ENCODE results near the gene HLA-DMB. TPM values are rescaled to one million over a fixed set of nuclear protein-coding genes. Genes with fewer than 3 reads are reported as not detected.
A peak's percentile ranks its signal among the peaks of the same experiment; 100 is the strongest.

HLA-DMB gene
- total and polyA plus RNA-seq, 3 experiments from 2014 or later: 4.3 to 25.6 (median 5.3) TPM

DNA sequence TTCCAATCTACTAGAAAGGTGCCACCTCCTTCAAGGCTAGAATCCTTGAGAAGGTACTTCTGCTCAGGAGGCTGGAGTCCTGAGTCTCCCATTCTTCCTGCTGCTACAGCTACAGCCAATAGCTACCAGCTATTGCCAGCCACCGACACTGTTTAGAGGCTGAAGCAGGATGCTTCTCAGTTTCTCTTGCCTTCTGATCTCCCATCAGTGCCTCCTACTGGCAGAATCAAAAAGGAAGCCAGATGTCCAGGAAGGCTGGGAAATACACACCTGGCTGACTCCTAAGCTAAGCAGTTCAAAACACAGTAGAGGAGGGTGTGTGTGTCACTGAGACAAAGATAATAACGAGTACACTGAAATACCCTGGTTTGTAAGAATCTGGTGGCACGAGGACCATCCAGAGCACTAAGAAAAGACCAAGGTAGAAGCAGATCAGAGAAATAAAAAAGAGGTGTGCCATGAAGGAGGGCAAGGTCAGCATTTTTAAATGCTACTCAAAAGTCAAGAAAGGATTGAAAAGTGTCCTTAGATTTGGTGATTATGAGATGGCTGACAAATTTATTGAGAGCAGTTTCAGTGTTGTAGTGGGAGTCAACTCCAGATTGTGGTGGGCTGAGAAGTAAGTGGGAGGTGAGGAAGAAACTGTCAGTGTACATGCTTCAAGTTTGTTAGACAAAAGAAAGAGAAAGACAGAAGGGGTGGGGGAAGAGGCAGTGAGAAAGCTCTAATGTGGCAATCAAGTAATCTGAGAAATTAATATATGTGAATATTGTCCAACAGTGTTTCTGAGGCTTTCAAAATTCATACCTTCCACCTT lies 14.4 kb upstream of the HLA-DMB start:
- no peaks in the 10 kb centered on the region for H3K27me3 ChIP-seq (ENCODE audit: insufficient read depth, low read length, poor library complexity, severe bottlenecking)
- peak in 2 of 5 donors; percentile 21 to 54 for DNase-seq

DNA sequence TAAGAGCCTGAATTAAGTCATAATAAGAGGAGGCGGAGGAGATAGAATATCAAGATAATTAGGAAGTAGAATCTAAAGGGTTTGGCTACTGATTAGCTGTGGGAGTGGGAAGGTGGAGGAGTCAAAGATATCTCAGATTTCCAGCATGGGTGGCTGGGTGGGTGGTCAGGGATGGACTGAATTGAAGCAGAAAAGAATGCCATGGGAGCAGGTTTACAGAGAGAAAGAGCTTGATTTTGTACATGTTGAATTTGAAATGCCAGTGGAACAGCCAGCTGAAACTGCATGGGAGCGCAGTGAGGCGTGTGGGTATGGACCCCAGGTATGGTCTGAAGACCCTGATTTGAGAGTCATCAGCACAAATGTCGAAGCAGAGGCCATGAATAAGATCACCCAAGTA lies 13.4 kb upstream of the HLA-DMB start:
- peaks cover 42 to 76% (median 49%) of the 10 kb centered on the region in 3 donors for H3K4me1 Mint-ChIP-seq
- Histone ChIP-seq H3K9me3 (ENCODE audit: low read length) (no peaks in the 10 kb centered on the region), H3K27ac (ENCODE audit: low read depth, low read length) (no peak overlapping the region), H3K36me3 (ENCODE audit: insufficient read depth, low read length) (no peaks in the 10 kb centered on the region), H3K4me1 (ENCODE audit: insufficient read depth, low read length) (peaks cover 23% of the 10 kb centered on the region), H3K27me3 (ENCODE audit: insufficient read depth, low read length, poor library complexity, severe bottlenecking) (no peaks in the 10 kb centered on the region), H3K4me3 (ENCODE audit: low read length) (no peak overlapping the region)
- no peak for DNase-seq
- no peak overlapping the region for H3K4me3 Mint-ChIP-seq
- CTCF ChIA-PET: interaction anchor here (1.0 to 11.0 kb wide), 15 partner anchors 12 to 109 kb away, joined by 3 to 270 read pairs (median 8); partner anchors contain the start of genes BRD2, HLA-DMB, PSMB9 and TAP1
- no peaks in the 10 kb centered on the region for H3K9me3 Mint-ChIP-seq
- peaks cover 0 to 17% (median 8%) of the 10 kb centered on the region in 3 donors for H3K36me3 Mint-ChIP-seq
- peak overlapping the region in 1 of 8 donors; percentile 53 for H3K27ac Mint-ChIP-seq
- POLR2A ChIA-PET: interaction anchor here (0.9 to 7.8 kb wide), 6 partner anchors 9 to 60 kb away, joined by 3 to 164 read pairs (median 6); partner anchors contain the start of genes BRD2 and HLA-DMB
- H3K27me3 Mint-ChIP-seq: no peaks in the 10 kb centered on the region

More for the DNA sequence above, 14.4 kb upstream of the HLA-DMB start:
- Histone ChIP-seq H3K4me1 (ENCODE audit: insufficient read depth, low read length) (peaks cover 17% of the 10 kb centered on the region), H3K4me3 (ENCODE audit: low read length) (no peak overlapping the region), H3K9me3 (ENCODE audit: low read length) (no peaks in the 10 kb centered on the region), H3K27ac (ENCODE audit: low read depth, low read length) (no peak overlapping the region), H3K36me3 (ENCODE audit: insufficient read depth, low read length) (no peaks in the 10 kb centered on the region)
- ChIA-PET POLR2A (interaction anchor here (0.6 to 7.8 kb wide), 5 partner anchors 11 to 1251 kb away, joined by 3 to 164 read pairs (median 4); partner anchors contain the start of gene BRD2), CTCF (interaction anchor here (0.7 to 11.0 kb wide), 12 partner anchors 13 to 117 kb away, joined by 3 to 270 read pairs (median 7); partner anchors contain the start of genes BRD2, HLA-DMB and TAP2)
- Mint-ChIP-seq H3K4me1 (peaks cover 39 to 75% (median 40%) of the 10 kb centered on the region in 3 donors), H3K27me3 (no peaks in the 10 kb centered on the region), H3K4me3 (no peak overlapping the region), H3K27ac (peak overlapping the region in 3 of 8 donors; percentile 13 to 61 (median 19)), H3K9me3 (no peaks in the 10 kb centered on the region), H3K36me3 (peaks cover 0 to 9% (median 5%) of the 10 kb centered on the region in 3 donors)

DNA sequence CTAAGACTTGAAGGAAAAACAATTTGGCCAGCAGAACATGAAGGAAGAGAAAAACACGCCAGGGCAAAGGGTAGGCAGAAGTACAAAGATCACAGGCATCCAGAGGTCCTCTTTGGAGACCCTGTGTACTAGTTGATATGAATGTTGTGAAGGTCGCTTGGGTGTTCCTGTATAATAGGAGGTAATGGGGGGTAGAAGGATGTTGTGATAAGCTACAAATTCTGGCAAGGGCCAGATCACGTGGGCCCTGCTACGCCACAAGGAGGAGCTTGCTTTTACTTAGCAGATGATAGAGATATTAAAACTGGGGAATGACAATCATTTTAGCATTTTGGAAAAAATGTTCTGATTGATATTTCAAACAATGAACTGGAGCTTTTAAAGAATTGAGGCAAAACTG lies 12.9 kb upstream of the HLA-DMB start:
- Mint-ChIP-seq H3K4me1 (peaks cover 42 to 80% (median 52%) of the 10 kb centered on the region in 3 donors), H3K27ac (peak overlapping the region in 5 of 8 donors; percentile 30 to 95 (median 84)), H3K9me3 (no peaks in the 10 kb centered on the region), H3K36me3 (peaks cover 0 to 18% (median 8%) of the 10 kb centered on the region in 3 donors), H3K4me3 (no peak overlapping the region), H3K27me3 (no peaks in the 10 kb centered on the region)
- no peak for DNase-seq
- H3K4me1 ChIP-seq (ENCODE audit: insufficient read depth, low read length): peaks cover 23% of the 10 kb centered on the region
- H3K36me3 ChIP-seq (ENCODE audit: insufficient read depth, low read length): no peaks in the 10 kb centered on the region
- H3K27me3 ChIP-seq (ENCODE audit: insufficient read depth, low read length, poor library complexity, severe bottlenecking): no peaks in the 10 kb centered on the region
- ChIA-PET POLR2A (interaction anchor here (0.6 to 7.8 kb wide), 13 partner anchors 9 to 115 kb away, joined by 3 to 164 read pairs (median 4); partner anchors contain the start of genes BRD2, HLA-DMB and TAP2), CTCF (interaction anchor here (1.1 to 11.0 kb wide), 19 partner anchors 7 to 115 kb away, joined by 3 to 270 read pairs (median 9); partner anchors contain the start of genes BRD2, HLA-DMB, PSMB9 and TAP1)
- no peak overlapping the region for H3K4me3 ChIP-seq (ENCODE audit: low read length)
- H3K27ac ChIP-seq (ENCODE audit: low read depth, low read length): no peak overlapping the region
- no peaks in the 10 kb centered on the region for H3K9me3 ChIP-seq (ENCODE audit: low read length)

DNA sequence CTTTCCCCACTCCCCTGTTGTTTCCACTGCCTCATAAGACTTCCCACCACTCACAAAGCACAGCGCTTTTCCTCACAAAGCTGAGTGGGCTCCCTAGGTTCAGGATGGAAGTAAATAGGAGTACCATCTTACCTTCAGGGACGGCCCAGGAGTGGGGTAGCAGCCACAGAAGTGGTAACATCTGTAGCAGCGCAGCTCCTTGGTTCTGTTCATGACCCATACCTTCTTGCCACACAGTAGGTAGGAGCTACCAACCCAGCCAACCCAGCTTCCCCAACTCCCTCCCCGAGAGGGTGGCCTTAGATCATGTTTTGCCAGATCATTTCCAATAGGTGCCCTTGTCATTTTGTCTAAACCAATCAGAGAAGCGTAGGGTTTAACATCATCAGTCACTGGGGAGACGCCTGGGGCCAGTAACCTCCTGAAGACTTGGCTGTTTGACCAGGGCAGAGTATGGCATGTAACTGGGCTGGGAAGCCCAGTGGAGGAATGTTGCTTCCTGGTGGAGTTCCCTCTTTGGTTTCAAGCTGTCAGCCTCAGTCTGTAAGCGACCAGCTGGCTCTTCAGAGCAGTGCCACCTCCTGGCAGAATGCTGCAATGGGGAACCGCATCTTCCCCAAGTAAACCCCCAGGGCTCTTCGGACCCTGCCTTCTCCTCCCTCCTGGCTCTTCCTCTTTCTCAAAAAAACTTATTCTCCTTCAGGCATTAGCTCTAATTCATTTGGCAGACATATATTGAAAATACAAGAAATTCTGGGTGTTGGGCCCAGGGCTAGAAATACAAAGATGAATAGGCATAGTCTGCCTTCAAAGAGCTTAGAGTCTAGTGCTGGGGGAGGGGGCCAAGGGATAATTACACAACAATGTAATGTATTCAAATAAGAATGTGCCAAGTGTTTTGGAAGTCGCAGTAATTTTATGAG lies 12.2 kb upstream of the HLA-DMB start, which contains the start of gene HLA-DMA:
Gene HLA-DMA (minus strand): TSS at position 281 of the 923 bp plus-strand sequence. CDS start 61 bp downstream, at position 220.
- DNase-seq: peak; percentile 55 to 84 (median 76)

DNA sequence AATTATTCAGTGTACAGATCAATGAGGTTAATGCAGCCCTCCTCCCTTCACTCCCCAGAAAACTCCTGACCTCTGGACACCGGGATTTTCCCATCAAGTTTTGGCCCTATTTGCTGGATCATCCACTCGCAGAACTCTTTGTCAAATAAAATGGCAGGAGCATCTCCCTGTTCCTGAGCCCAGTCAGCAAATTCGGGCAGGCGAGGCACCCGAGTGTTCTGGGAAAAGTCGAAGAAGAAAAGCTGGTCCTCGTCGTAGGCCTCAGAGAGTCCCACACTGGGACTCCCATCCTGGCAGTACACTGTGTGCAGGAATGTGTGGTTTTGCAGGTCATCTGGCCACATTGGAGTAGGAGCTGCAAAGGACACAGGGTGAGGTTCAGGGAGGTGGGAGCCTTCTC lies 9.6 kb upstream of the HLA-DMB start:
- Histone ChIP-seq H3K9me3 (ENCODE audit: low read length) (no peaks in the 10 kb centered on the region), H3K4me1 (ENCODE audit: insufficient read depth, low read length) (peaks cover 26% of the 10 kb centered on the region), H3K27ac (ENCODE audit: low read depth, low read length) (no peak overlapping the region), H3K4me3 (ENCODE audit: low read length) (no peak overlapping the region), H3K27me3 (ENCODE audit: insufficient read depth, low read length, poor library complexity, severe bottlenecking) (no peaks in the 10 kb centered on the region), H3K36me3 (ENCODE audit: insufficient read depth, low read length) (no peaks in the 10 kb centered on the region)
- ChIA-PET POLR2A (interaction anchor here (1.5 to 7.8 kb wide), 2 partner anchors 9 to 21 kb away, joined by 5 to 164 read pairs; partner anchors contain the start of gene BRD2), CTCF (interaction anchor here (1.3 to 11.0 kb wide), 5 partner anchors 9 to 112 kb away, joined by 3 to 270 read pairs (median 97); partner anchors contain the start of genes BRD2 and TAP2)
- Mint-ChIP-seq H3K9me3 (no peaks in the 10 kb centered on the region), H3K27ac (peak overlapping the region in 3 of 8 donors; percentile 53 to 81 (median 72)), H3K36me3 (peaks cover 0 to 11% (median 4%) of the 10 kb centered on the region in 3 donors), H3K4me3 (peak overlapping the region in 3 of 7 donors; percentile 14 to 43 (median 30)), H3K27me3 (no peaks in the 10 kb centered on the region), H3K4me1 (peaks cover 47 to 84% (median 76%) of the 10 kb centered on the region in 3 donors)
- DNase-seq: no peak

More for the DNA sequence above, 12.2 kb upstream of the HLA-DMB start, which contains the start of gene HLA-DMA:
- Mint-ChIP-seq H3K36me3 (peaks cover 0 to 18% (median 8%) of the 10 kb centered on the region in 3 donors), H3K27ac (peak within 1 kb of the TSS; percentile 77 to 97 (median 90)), H3K27me3 (no peaks in the 10 kb centered on the region), H3K4me1 (peaks cover 42 to 83% (median 55%) of the 10 kb centered on the region in 3 donors), H3K9me3 (no peaks in the 10 kb centered on the region), H3K4me3 (peak within 1 kb of the TSS; percentile 79 to 93 (median 85))
- Histone ChIP-seq H3K4me1 (ENCODE audit: insufficient read depth, low read length) (peaks cover 23% of the 10 kb centered on the region), H3K36me3 (ENCODE audit: insufficient read depth, low read length) (no peaks in the 10 kb centered on the region), H3K4me3 (ENCODE audit: low read length) (peak within 1 kb of the TSS; percentile 62), H3K27ac (ENCODE audit: low read depth, low read length) (no peak within 1 kb of the TSS), H3K9me3 (ENCODE audit: low read length) (no peaks in the 10 kb centered on the region), H3K27me3 (ENCODE audit: insufficient read depth, low read length, poor library complexity, severe bottlenecking) (no peaks in the 10 kb centered on the region)
- ChIA-PET POLR2A (interaction anchor here (0.6 to 7.8 kb wide), 14 partner anchors 8 to 115 kb away, joined by 3 to 164 read pairs (median 4); partner anchors contain the start of genes BRD2, HLA-DMB, PSMB9 and TAP1), CTCF (interaction anchor here (0.6 to 11.0 kb wide), 21 partner anchors 8 to 114 kb away, joined by 3 to 270 read pairs (median 8); partner anchors contain the start of genes BRD2, HLA-DMB, PSMB9 and TAP1)

DNA sequence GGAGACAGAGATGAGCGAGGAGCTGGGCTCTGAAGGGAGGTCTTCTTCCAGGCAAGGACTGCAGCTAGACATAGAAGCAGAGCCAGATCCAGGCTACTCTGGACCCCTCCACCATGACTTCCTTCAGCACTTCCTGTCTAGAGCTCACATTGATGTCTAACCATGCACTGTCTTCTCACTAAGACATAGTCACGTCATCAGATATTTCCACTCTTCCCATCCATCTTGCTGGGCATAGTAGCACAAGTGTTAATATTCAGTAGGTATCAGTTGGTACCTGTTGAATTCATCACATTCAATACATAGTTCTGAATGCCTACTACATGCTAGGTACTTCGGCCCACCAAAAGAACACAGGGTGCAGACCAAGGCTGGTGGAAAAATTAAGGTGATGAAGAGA lies 9.2 kb upstream of the HLA-DMB start:
- Mint-ChIP-seq H3K4me3 (peak overlapping the region in 2 of 7 donors; percentile 30 to 43), H3K9me3 (no peaks in the 10 kb centered on the region), H3K27ac (peak overlapping the region in 5 of 8 donors; percentile 19 to 81 (median 68)), H3K36me3 (peaks cover 0 to 10% (median 4%) of the 10 kb centered on the region in 3 donors), H3K27me3 (no peaks in the 10 kb centered on the region), H3K4me1 (peaks cover 47 to 84% (median 76%) of the 10 kb centered on the region in 3 donors)
- H3K27me3 ChIP-seq (ENCODE audit: insufficient read depth, low read length, poor library complexity, severe bottlenecking): no peaks in the 10 kb centered on the region
- H3K9me3 ChIP-seq (ENCODE audit: low read length): no peaks in the 10 kb centered on the region
- ChIA-PET POLR2A (interaction anchor here (1.5 to 7.8 kb wide), 2 partner anchors 8 to 21 kb away, joined by 5 to 164 read pairs; partner anchors contain the start of gene BRD2), CTCF (interaction anchor here (1.3 to 11.0 kb wide), 4 partner anchors 17 to 111 kb away, joined by 3 to 270 read pairs (median 129); partner anchors contain the start of genes BRD2 and TAP2)
- DNase-seq: no peak
- H3K4me1 ChIP-seq (ENCODE audit: insufficient read depth, low read length): peaks cover 30% of the 10 kb centered on the region
- H3K36me3 ChIP-seq (ENCODE audit: insufficient read depth, low read length): no peaks in the 10 kb centered on the region
- no peak overlapping the region for H3K4me3 ChIP-seq (ENCODE audit: low read length)
- H3K27ac ChIP-seq (ENCODE audit: low read depth, low read length): no peak overlapping the region
